HepG2 (cell line): Measurements from ENCODE around the gene RECK. TPM values are rescaled to one million over a fixed set of nuclear protein-coding genes. Genes with fewer than 3 reads are reported as not detected.

ENCODE experiments used
- ATAC-seq: fragments of 200-7000 bp; cut with Tn5 transposase; 3 replicates; pipeline ENCODE4 v1.9.1; 2020; ENCODE audit warnings: mild to moderate bottlenecking, moderate library complexity
- BruUV-seq: library from RNA; stranded (reverse); fragments of 400-500 nt; replicated peaks from 2 replicates; lab custom pipeline; 2021; lab: Mats Ljungman, UMichigan
- CTCF ChIA-PET: fragments of 300-600 bp; formaldehyde crosslinking; extraction: SDS; loops from one replicate; lab custom pipeline; 2021; ENCODE audit warnings: low total read pairs, inconsistent platforms, low intra/inter-chr PET ratio; lab: Yijun Ruan, JAX
- POLR2A ChIA-PET: fragments of 350-600 bp; sonication (Branson Sonifier 250); formaldehyde crosslinking; loops from one replicate; lab custom pipeline; 2020; ENCODE audit warnings: antibody characterized with exemption, inconsistent platforms; lab: Yijun Ruan, JAX
- DNase-seq: peaks from one replicate; pipeline ENCODE4 v3.0.0-alpha.2; 2015; ENCODE audit warnings: low spot score
- FAIRE-seq: peaks from 3 replicates; lab custom pipeline; 2011; peaks lifted over from hg19 to GRCh38; lab: Jason Lieb, UNC
- H2AFZ ChIP-seq: one replicate; pipeline ENCODE4 v1.6.1; 2011; ENCODE audit warnings: low read length, inconsistent platforms
- H3K27ac ChIP-seq: fragments of 300-600 bp; 3 replicates; pipeline ENCODE4 v1.8.0; 2011; ENCODE audit warnings: mixed run types, mild to moderate bottlenecking, mixed read lengths, low read length, inconsistent platforms; ENCODE audit not compliant: insufficient read depth; ENCODE audit errors: extremely low read length
- H3K27me3 ChIP-seq, 2 experiments: fragments of 200-600 bp in 1 of 2; 2 replicates in 1 of 2; 3 replicates in 1 of 2; pipeline versions ENCODE4 v1.6.0 to v1.8.0; 2011; ENCODE audit warnings: low read length in 2 of 2, mild to moderate bottlenecking in 2 of 2, moderate library complexity in 2 of 2, inconsistent platforms in 1 of 2; ENCODE audit not compliant: insufficient read depth in 2 of 2, control insufficient read depth in 1 of 2
- H3K36me3 ChIP-seq, 2 experiments: fragments of 200-600 bp in 1 of 2; replicated peaks in 1 of 2; 2 replicates in 1 of 2; 3 replicates in 1 of 2; pipeline versions ENCODE4 v1.5.1 to v1.8.0; 2011; ENCODE audit warnings: low read length in 2 of 2, inconsistent platforms in 1 of 2; ENCODE audit not compliant: insufficient read depth in 2 of 2, control insufficient read depth in 1 of 2
- H3K4me1 ChIP-seq: 2 replicates; pipeline ENCODE4 v1.5.1; 2012; ENCODE audit warnings: low read length, inconsistent platforms; ENCODE audit not compliant: insufficient read depth
- H3K4me2 ChIP-seq: 2 replicates; pipeline ENCODE4 v1.6.0; 2011; ENCODE audit warnings: low read depth, low read length, inconsistent platforms
- H3K4me3 ChIP-seq, 3 experiments: fragments of 200-600 bp in 1 of 3; sonication (generic), shearing (Covaris generic) in 1 of 3; replicated peaks in 1 of 3; 2 replicates each; pipeline ENCODE4 v1.5.1; 2011 to 2016; ENCODE audit warnings: low read length in 3 of 3, inconsistent platforms in 2 of 3, low read depth in 2 of 3, mild to moderate bottlenecking in 2 of 3, control low read depth in 1 of 3, mixed read lengths in 1 of 3; ENCODE audit not compliant: insufficient read depth in 1 of 3
- H3K79me2 ChIP-seq: one replicate; pipeline ENCODE4 v1.6.1; 2011; ENCODE audit warnings: low read length, inconsistent platforms; ENCODE audit not compliant: insufficient read depth
- H3K9ac ChIP-seq: 2 replicates; pipeline ENCODE4 v1.6.0; 2011; ENCODE audit warnings: mild to moderate bottlenecking, low read depth, low read length, inconsistent platforms; ENCODE audit not compliant: insufficient read depth
- H3K9me3 ChIP-seq: 2 replicates; pipeline ENCODE4 v1.5.1; 2012; ENCODE audit warnings: mild to moderate bottlenecking, low read length
- H4K20me1 ChIP-seq: 2 replicates; pipeline ENCODE4 v1.6.0; 2011; ENCODE audit warnings: inconsistent platforms, mild to moderate bottlenecking, low read length, moderate library complexity; ENCODE audit not compliant: insufficient read depth
- BORCS8-MEF2B ChIP-seq: sonication (generic); formaldehyde crosslinking; IDR thresholded peaks from 2 replicates; pipeline ENCODE4 v1.8.0; 2022; ENCODE audit warnings: mild to moderate bottlenecking, missing genetic modification reagents
- BRCA1 ChIP-seq: sonication (generic); formaldehyde crosslinking; IDR thresholded peaks from 2 replicates; pipeline ENCODE4 v1.4.0; 2020; ENCODE audit warnings: missing genetic modification reagents
- HES4 ChIP-seq: sonication (generic); formaldehyde crosslinking; IDR thresholded peaks from 2 replicates; pipeline ENCODE4 v1.9.0; 2021; ENCODE audit warnings: mild to moderate bottlenecking, missing genetic modification reagents, borderline replicate concordance
- HOXA5 ChIP-seq: sonication (generic); formaldehyde crosslinking; IDR thresholded peaks from 2 replicates; pipeline ENCODE4 v1.4.0; 2020; ENCODE audit warnings: missing genetic modification reagents
- IKZF4 ChIP-seq: sonication (generic); formaldehyde crosslinking; IDR thresholded peaks from 2 replicates; pipeline ENCODE4 v1.5.1; 2020; ENCODE audit warnings: borderline replicate concordance, mild to moderate bottlenecking, low read depth, missing genetic modification reagents; ENCODE audit errors: not compliant biosample characterization
- KMT2A ChIP-seq: sonication (generic); formaldehyde crosslinking; IDR thresholded peaks from 2 replicates; pipeline ENCODE4 v1.4.0; 2020; ENCODE audit warnings: missing genetic modification reagents
- NFE2L1 ChIP-seq: sonication (generic); formaldehyde crosslinking; IDR thresholded peaks from 2 replicates; pipeline ENCODE4 v1.4.0; 2020; ENCODE audit warnings: missing genetic modification reagents, mild to moderate bottlenecking, borderline replicate concordance
- PAF1 ChIP-seq: IDR thresholded peaks from 2 replicates; pipeline ENCODE4 v1.6.1; 2016; ENCODE audit warnings: missing genetic modification reagents, missing compliant biosample characterization
- SIN3A ChIP-seq: IDR thresholded peaks from 2 replicates; pipeline ENCODE4 v1.6.1; 2011; ENCODE audit warnings: low read depth, mild to moderate bottlenecking, control low read depth, low read length, borderline replicate concordance
- SRY ChIP-seq: sonication (generic); formaldehyde crosslinking; IDR thresholded peaks from 2 replicates; pipeline ENCODE4 v1.8.0; 2022; ENCODE audit warnings: mild to moderate bottlenecking, missing genetic modification reagents
- SYNCRIP ChIP-seq: fragments of 200-400 bp; formaldehyde crosslinking; IDR thresholded peaks from 2 replicates; pipeline ENCODE4 v1.6.1; 2018; ENCODE audit warnings: mild to moderate bottlenecking, low read depth, low read length; ENCODE audit not compliant: insufficient read depth
- TBL1XR1 ChIP-seq: fragments of 150-350 bp; IDR thresholded peaks from 2 replicates; pipeline ENCODE4 v1.6.1; 2014; ENCODE audit warnings: borderline replicate concordance, low read length; ENCODE audit not compliant: partially characterized antibody
- ZFP36L2 ChIP-seq: sonication (generic); formaldehyde crosslinking; IDR thresholded peaks from 2 replicates; pipeline ENCODE4 v1.4.0; 2020; ENCODE audit warnings: missing genetic modification reagents
- ZNF672 ChIP-seq: sonication (generic); formaldehyde crosslinking; IDR thresholded peaks from 2 replicates; pipeline ENCODE4 v1.8.1; 2022; ENCODE audit warnings: missing genetic modification reagents
- WGBS: methylation state at CpG from one replicate; pipeline ENCODE4 v1.1.6; 2017; ENCODE audit warnings: low lambda C conversion rate; 5-methylcytosine and 5-hydroxymethylcytosine counted together
- in situ Hi-C: cut with HindIII; loops from 2 replicates; pipeline ENCODE4 v1.10.0; 2017; ENCODE audit warnings: low pct_unique_long_range_greater_than_20kb; ENCODE audit not compliant: extremely low pct_ligation_motif_present
- intact Hi-C: fragments of 100-400 bp; cut with micrococcal nuclease; formaldehyde crosslinking; loops from one replicate; pipeline ENCODE4 v1.10.0; 2022; ENCODE audit not compliant: unreplicated experiment
- polyA plus RNA-seq, 8 experiments: library from polyadenylated mRNA; depleted of rRNA in 3 of 8; stranded (reverse) in 7 of 8; unstranded in 1 of 8; fragments of >200 nt; fragmentation: Illumina TruSeq in 4 of 8; extraction: Trizol in 4 of 8; gene quantifications; 2 replicates each; pipeline versions ENCODE4 v1.2.1 to v1.2.3, GENCODE V29; 2011 to 2016; ENCODE audit warnings: low read depth in 4 of 8, missing spikeins in 1 of 8, mixed read lengths in 1 of 8; ENCODE audit not compliant: insufficient read depth in 1 of 8
- total RNA-seq, 5 experiments: library from RNA; depleted of rRNA; stranded (reverse); fragments of >200 nt; fragmentation: Illumina TruSeq; extraction: Trizol; gene quantifications; 2 replicates each; pipeline ENCODE4 v1.2.3, GENCODE V29; 2016; ENCODE audit warnings: low read depth in 1 of 5
- TF ChIP-seq, protein P1 (sequence below): sonication (generic); formaldehyde crosslinking; IDR thresholded peaks from 2 replicates; pipeline ENCODE4 v1.9.0; 2021; ENCODE audit warnings: missing genetic modification reagents, mild to moderate bottlenecking, borderline replicate concordance
- TF ChIP-seq, protein P2 (sequence below), 2 experiments: IDR thresholded peaks; 2 replicates each; pipeline ENCODE4 v1.6.1; 2011 to 2012; ENCODE audit warnings: low read length in 2 of 2, borderline replicate concordance in 1 of 2, low read depth in 1 of 2, mild to moderate bottlenecking in 1 of 2, moderate library complexity in 1 of 2
- TF ChIP-seq, protein P3 (sequence below): sonication (generic); formaldehyde crosslinking; IDR thresholded peaks from 2 replicates; pipeline ENCODE4 v1.8.0; 2022; ENCODE audit warnings: mild to moderate bottlenecking, missing genetic modification reagents, borderline replicate concordance
- TF ChIP-seq, protein P4 (sequence below): IDR thresholded peaks from 2 replicates; pipeline ENCODE4 v1.6.1; 2016; ENCODE audit warnings: missing compliant biosample characterization, missing genetic modification reagents, borderline replicate concordance

RECK gene
- total and polyA plus RNA-seq, 2 of the 13 experiments (the other 11 are each of a cell fraction or from before 2014, with no cell fraction given): 3.1 to 4.8 TPM

DNA sequence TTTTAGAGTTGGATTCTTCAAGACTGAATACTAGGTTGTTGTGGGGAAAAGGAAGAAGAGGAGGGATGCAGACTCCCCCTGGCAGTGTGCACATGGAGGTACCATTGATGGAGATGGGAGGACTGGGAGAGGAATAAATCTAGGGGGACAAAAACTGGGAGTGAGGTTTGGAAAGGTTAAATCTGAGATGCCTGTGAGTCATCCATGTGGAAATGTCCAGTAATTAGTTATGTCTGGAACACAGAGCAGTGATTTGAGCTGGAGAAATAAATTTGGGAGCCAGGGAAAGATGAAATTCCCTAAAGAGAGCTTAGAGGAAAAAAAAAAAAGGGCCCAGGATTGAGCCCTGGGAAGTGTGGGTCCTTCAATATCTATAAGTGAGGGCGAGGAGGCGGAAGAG lies 124.5 kb downstream of the RECK start:
- H3K36me3 ChIP-seq: no peaks in the 10 kb centered on the region
- no peak overlapping the region for H3K27ac ChIP-seq
- peaks cover 1 to 10% of the 10 kb centered on the region in 2 experiments; a peak in 1 of 5 replicates for H3K27me3 ChIP-seq
- intact Hi-C loops (no loop called here), in situ Hi-C loops (no loop called here)
- DNase-seq: no peak
- no peaks in the 10 kb centered on the region for H3K9me3 ChIP-seq
- BruUV-seq: no TSS peak
- H3K4me2 ChIP-seq: no peak overlapping the region
- ChIA-PET POLR2A (no interaction called here), CTCF (no interaction called here)
- H3K4me3 ChIP-seq: no peak overlapping the region
- whole genome bisulfite sequencing: 8% methylated on average over 2 of the region's 2 CpGs
- no peak for TF ChIP-seq HOXA5 (CRISPR knock-in tag)
- no peak for TF ChIP-seq HES4 (CRISPR knock-in tag)
- TF ChIP-seq IKZF4 (CRISPR knock-in tag): no peak
- no peak for TF ChIP-seq PAF1 (CRISPR knock-in tag)
- TF ChIP-seq, protein P1, sequence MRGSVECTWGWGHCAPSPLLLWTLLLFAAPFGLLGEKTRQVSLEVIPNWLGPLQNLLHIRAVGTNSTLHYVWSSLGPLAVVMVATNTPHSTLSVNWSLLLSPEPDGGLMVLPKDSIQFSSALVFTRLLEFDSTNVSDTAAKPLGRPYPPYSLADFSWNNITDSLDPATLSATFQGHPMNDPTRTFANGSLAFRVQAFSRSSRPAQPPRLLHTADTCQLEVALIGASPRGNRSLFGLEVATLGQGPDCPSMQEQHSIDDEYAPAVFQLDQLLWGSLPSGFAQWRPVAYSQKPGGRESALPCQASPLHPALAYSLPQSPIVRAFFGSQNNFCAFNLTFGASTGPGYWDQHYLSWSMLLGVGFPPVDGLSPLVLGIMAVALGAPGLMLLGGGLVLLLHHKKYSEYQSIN (CRISPR knock-in tag): no peak
- TF ChIP-seq BRCA1 (CRISPR knock-in tag): no peak
- TF ChIP-seq, protein P2, sequence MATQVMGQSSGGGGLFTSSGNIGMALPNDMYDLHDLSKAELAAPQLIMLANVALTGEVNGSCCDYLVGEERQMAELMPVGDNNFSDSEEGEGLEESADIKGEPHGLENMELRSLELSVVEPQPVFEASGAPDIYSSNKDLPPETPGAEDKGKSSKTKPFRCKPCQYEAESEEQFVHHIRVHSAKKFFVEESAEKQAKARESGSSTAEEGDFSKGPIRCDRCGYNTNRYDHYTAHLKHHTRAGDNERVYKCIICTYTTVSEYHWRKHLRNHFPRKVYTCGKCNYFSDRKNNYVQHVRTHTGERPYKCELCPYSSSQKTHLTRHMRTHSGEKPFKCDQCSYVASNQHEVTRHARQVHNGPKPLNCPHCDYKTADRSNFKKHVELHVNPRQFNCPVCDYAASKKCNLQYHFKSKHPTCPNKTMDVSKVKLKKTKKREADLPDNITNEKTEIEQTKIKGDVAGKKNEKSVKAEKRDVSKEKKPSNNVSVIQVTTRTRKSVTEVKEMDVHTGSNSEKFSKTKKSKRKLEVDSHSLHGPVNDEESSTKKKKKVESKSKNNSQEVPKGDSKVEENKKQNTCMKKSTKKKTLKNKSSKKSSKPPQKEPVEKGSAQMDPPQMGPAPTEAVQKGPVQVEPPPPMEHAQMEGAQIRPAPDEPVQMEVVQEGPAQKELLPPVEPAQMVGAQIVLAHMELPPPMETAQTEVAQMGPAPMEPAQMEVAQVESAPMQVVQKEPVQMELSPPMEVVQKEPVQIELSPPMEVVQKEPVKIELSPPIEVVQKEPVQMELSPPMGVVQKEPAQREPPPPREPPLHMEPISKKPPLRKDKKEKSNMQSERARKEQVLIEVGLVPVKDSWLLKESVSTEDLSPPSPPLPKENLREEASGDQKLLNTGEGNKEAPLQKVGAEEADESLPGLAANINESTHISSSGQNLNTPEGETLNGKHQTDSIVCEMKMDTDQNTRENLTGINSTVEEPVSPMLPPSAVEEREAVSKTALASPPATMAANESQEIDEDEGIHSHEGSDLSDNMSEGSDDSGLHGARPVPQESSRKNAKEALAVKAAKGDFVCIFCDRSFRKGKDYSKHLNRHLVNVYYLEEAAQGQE (IDR thresholded peaks at IDR 0.05; ENCODE audit: borderline replicate concordance in 1 of 2, low read depth in 1 of 2, low read length in 2 of 2): no peak
- TF ChIP-seq KMT2A: no peak
- no peak for TF ChIP-seq SIN3A
- TF ChIP-seq ZFP36L2 (CRISPR knock-in tag): no peak
- TF ChIP-seq NFE2L1 (CRISPR knock-in tag): no peak
- TF ChIP-seq, protein P3, sequence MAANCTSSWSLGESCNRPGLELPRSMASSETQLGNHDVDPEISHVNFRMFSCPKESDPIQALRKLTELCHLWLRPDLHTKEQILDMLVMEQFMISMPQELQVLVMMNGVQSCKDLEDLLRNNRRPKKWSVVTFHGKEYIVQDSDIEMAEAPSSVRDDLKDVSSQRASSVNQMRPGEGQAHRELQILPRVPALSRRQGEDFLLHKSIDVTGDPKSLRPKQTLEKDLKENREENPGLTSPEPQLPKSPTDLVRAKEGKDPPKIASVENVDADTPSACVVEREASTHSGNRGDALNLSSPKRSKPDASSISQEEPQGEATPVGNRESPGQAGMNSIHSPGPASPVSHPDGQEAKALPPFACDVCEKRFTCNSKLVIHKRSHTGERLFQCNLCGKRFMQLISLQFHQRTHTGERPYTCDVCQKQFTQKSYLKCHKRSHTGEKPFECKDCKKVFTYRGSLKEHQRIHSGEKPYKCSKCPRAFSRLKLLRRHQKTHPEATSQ (CRISPR knock-in tag): no peak
- TF ChIP-seq ZNF672 (CRISPR knock-in tag): no peak
- TF ChIP-seq SRY: no peak
- TF ChIP-seq, protein P4, sequence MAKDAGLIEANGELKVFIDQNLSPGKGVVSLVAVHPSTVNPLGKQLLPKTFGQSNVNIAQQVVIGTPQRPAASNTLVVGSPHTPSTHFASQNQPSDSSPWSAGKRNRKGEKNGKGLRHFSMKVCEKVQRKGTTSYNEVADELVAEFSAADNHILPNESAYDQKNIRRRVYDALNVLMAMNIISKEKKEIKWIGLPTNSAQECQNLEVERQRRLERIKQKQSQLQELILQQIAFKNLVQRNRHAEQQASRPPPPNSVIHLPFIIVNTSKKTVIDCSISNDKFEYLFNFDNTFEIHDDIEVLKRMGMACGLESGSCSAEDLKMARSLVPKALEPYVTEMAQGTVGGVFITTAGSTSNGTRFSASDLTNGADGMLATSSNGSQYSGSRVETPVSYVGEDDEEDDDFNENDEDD (CRISPR knock-in tag): no peak
- no peak for TF ChIP-seq BORCS8-MEF2B (CRISPR knock-in tag)
- no peak for TF ChIP-seq TBL1XR1
- no peak for TF ChIP-seq SYNCRIP
- no peak overlapping the region for H2AFZ ChIP-seq
- H3K4me1 ChIP-seq: peaks cover 9% of the 10 kb centered on the region; the same call in 1 of the 2 replicates
- no peaks in the 10 kb centered on the region for H3K79me2 ChIP-seq
- no peaks in the 10 kb centered on the region for H4K20me1 ChIP-seq
- FAIRE-seq: no peak
- ATAC-seq: no peak
- no peak overlapping the region for H3K9ac ChIP-seq
